Measurements from ENCODE around the gene CUBN.

- TF ChIP-seq POLR2AphosphoS5 (IDR thresholded peaks at IDR 0.05; ENCODE audit: borderline replicate concordance, low read depth, low read length) (no peak), EZH2 (IDR thresholded peaks at IDR 0.05) (no peak)
Measured at GRCh38 chr10:17006631-17007417, 122.8 kb downstream of the CUBN start.

Data from SK-N-MC (cell line).